ENCODE measurements around the gene SH3BP2.

Gene SH3BP2

GRCh38 chr4:2792711-2793585 is at the start of gene SH3BP2:
TSS of gene SH3BP2 (plus strand) at chr4:2793085. CDS start at chr4:2820618, 27,533 bp downstream.
- peak; percentile 29 for DNase-seq (ENCODE audit: low spot score)

- no peak for DNase-seq (ENCODE audit: low spot score)
Measured at GRCh38 chr4:2743518-2744445, 49.1 kb upstream of the SH3BP2 start.

GRCh38 chr4:2744576-2745270 is 48.2 kb upstream of the SH3BP2 start:
- no peak for DNase-seq (ENCODE audit: low spot score)

- no peak for DNase-seq (ENCODE audit: low spot score)
Measured at GRCh38 chr4:2745516-2745915, 47.4 kb upstream of the SH3BP2 start.

- no peak for DNase-seq (ENCODE audit: low spot score)
Measured at GRCh38 chr4:2745981-2746806, 46.7 kb upstream of the SH3BP2 start.

- DNase-seq (ENCODE audit: low spot score), result no peak
Measured at GRCh38 chr4:2746891-2747695, 45.8 kb upstream of the SH3BP2 start.

GRCh38 chr4:2750719-2751605 is 41.9 kb upstream of the SH3BP2 start:
- DNase-seq (ENCODE audit: low spot score), result no peak

GRCh38 chr4:2753436-2753835 is 39.4 kb upstream of the SH3BP2 start:
- DNase-seq (ENCODE audit: low spot score), result no peak

GRCh38 chr4:2754848-2755819 is 37.8 kb upstream of the SH3BP2 start:
- no peak for DNase-seq (ENCODE audit: low spot score)

GRCh38 chr4:2755821-2756690 is 36.8 kb upstream of the SH3BP2 start, which contains the start of gene TNIP2:
TSS of gene TNIP2 (minus strand) at chr4:2756336. CDS start at chr4:2756289, 47 bp downstream.
- DNase-seq (ENCODE audit: low spot score), result peak; percentile 85

- DNase-seq (ENCODE audit: low spot score), result no peak
Measured at GRCh38 chr4:2756691-2757350, 36.1 kb upstream of the SH3BP2 start.

GRCh38 chr4:2757426-2757825 is 35.5 kb upstream of the SH3BP2 start:
- DNase-seq (ENCODE audit: low spot score), result no peak

- no peak for DNase-seq (ENCODE audit: low spot score)
Measured at GRCh38 chr4:2761035-2761923, 31.6 kb upstream of the SH3BP2 start.

GRCh38 chr4:2762048-2762447 is 30.8 kb upstream of the SH3BP2 start:
- no peak for DNase-seq (ENCODE audit: low spot score)
